Tibial nerve (tissue), 4 donors: ENCODE results near the gene ANAPC10. TPM values are rescaled to one million over a fixed set of nuclear protein-coding genes. Genes with fewer than 3 reads are reported as not detected.
A peak's percentile ranks its signal among the peaks of the same experiment; 100 is the strongest.

ENCODE experiments used
- DNase-seq, 2 donors: peaks; one replicate each; pipeline ENCODE4 v3.0.0-alpha.2; 2019; ENCODE audit warnings: low spot score in 2 of 2
- H3K27ac ChIP-seq, 4 donors: fragments of 200-600 bp; sonication (generic) in 3 of 4; one replicate each; pipeline ENCODE4 v1.5.1; 2017 to 2019; ENCODE audit warnings: mild to moderate bottlenecking in 1 of 4
- H3K27me3 ChIP-seq, 2 donors: fragments of 200-600 bp; sonication (generic) in 1 of 2; one replicate each; pipeline versions ENCODE4 v1.5.1 to v1.6.0; 2017 to 2019
- H3K36me3 ChIP-seq, 3 donors: fragments of 200-600 bp; sonication (generic); one replicate each; pipeline ENCODE4 v1.5.1; 2018 to 2019
- H3K4me1 ChIP-seq, 4 donors: fragments of 200-600 bp; sonication (generic) in 3 of 4; one replicate each; pipeline ENCODE4 v1.5.1; 2017 to 2019
- H3K4me3 ChIP-seq, 4 donors: fragments of 200-600 bp; sonication (generic) in 3 of 4; one replicate each; pipeline ENCODE4 v1.5.1; 2017 to 2019; ENCODE audit warnings: mild to moderate bottlenecking in 1 of 4, moderate library complexity in 1 of 4
- H3K9me3 ChIP-seq, 4 donors: fragments of 200-600 bp; sonication (generic) in 3 of 4; one replicate each; pipeline ENCODE4 v1.5.1; 2017 to 2019
- EP300 ChIP-seq, 2 donors: sonication (generic); formaldehyde crosslinking; IDR thresholded peaks; one replicate each; pipeline ENCODE4 v1.6.1; 2017; ENCODE audit warnings: antibody characterized with exemption in 2 of 2, mild to moderate bottlenecking in 1 of 2
- POLR2A ChIP-seq, 2 donors: fragments of 450-650 bp; IDR thresholded peaks; one replicate each; pipeline ENCODE4 v1.6.1; 2017; ENCODE audit warnings: antibody characterized with exemption in 2 of 2, mild to moderate bottlenecking in 2 of 2, moderate library complexity in 2 of 2
- WGBS, 2 donors: methylation state at CpG; one replicate each; pipeline ENCODE4 v1.1.5; 2018; 5-methylcytosine and 5-hydroxymethylcytosine counted together
- total RNA-seq, 4 donors: library from RNA; depleted of rRNA; stranded (reverse); fragments of >200 nt; gene quantifications; one replicate each; pipeline ENCODE4 v1.1.0, GENCODE V29; 2016
- TF ChIP-seq, protein P1 (sequence below), 5 experiments: fragments of 200-600 bp in 3 of 5; fragments of 450-650 bp in 2 of 5; sonication (generic) in 3 of 5; IDR thresholded peaks; one replicate each; pipeline ENCODE4 v1.5.1; 2016 to 2019; ENCODE audit warnings: antibody characterized with exemption in 5 of 5, mild to moderate bottlenecking in 3 of 5, moderate library complexity in 2 of 5

The ANAPC10 gene
- total RNA-seq, 4 donors from 2014 or later = 15.7 to 44.2 (median 21.9) TPM

DNA sequence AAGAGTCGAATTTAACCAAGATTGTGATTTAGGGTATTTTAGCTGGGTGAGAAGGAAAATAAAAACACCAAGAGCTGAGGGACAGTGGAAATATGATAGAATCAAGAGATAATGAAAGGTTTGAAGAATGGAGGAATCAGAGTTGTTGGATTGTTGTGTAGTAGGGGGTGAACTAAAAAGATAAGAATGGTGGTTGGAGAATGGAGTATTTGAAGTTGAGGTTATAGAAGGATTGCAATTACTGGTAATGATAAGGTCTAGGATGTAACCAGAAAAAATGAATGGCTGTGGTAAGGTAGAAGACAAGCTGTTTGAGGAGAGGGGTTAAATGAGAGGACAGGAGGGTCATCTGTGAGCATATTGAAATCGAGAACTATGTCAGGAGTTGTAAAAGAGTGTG is 4.6 kb upstream of the ANAPC10 start:
- Histone ChIP-seq H3K36me3 (peaks cover 0 to 32% (median 0%) of the 10 kb centered on the region in 3 donors), H3K4me1 (peaks cover 0 to 53% (median 27%) of the 10 kb centered on the region in 4 donors)
- 80 to 90% methylated on average over 2 of the region's 2 CpGs for WGBS, 2 donors

DNA sequence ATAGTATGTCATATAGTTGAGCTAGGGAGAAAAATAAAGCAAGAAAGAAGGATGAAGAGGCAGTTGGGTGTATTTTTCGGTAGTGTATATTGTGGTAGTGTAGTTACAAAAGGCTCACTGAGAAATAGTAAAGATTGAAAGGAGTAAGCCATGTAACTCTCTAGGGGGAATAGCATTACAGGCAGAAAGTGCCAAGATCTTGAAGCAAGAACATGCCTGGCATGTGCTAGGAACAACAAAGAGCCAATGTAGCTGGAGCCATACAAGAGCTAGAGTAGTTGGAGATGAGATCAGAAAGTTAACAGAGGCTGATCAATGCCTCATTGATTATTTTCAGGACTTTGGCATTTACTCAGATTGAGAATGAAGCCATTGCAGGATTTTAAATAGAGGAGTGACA is 3.1 kb upstream of the ANAPC10 start:
- Histone ChIP-seq H3K36me3 (peaks cover 0 to 18% (median 0%) of the 10 kb centered on the region in 3 donors), H3K27me3 (no peaks in the 10 kb centered on the region), H3K9me3 (no peaks in the 10 kb centered on the region), H3K4me3 (no peak overlapping the region), H3K4me1 (peaks cover 0 to 68% (median 38%) of the 10 kb centered on the region in 4 donors), H3K27ac (no peak overlapping the region)
- DNase-seq = no peak
- TF ChIP-seq POLR2A (IDR thresholded peaks at IDR 0.05) (no peak), EP300 (IDR thresholded peaks at IDR 0.05) (no peak)
- TF ChIP-seq, protein P1, sequence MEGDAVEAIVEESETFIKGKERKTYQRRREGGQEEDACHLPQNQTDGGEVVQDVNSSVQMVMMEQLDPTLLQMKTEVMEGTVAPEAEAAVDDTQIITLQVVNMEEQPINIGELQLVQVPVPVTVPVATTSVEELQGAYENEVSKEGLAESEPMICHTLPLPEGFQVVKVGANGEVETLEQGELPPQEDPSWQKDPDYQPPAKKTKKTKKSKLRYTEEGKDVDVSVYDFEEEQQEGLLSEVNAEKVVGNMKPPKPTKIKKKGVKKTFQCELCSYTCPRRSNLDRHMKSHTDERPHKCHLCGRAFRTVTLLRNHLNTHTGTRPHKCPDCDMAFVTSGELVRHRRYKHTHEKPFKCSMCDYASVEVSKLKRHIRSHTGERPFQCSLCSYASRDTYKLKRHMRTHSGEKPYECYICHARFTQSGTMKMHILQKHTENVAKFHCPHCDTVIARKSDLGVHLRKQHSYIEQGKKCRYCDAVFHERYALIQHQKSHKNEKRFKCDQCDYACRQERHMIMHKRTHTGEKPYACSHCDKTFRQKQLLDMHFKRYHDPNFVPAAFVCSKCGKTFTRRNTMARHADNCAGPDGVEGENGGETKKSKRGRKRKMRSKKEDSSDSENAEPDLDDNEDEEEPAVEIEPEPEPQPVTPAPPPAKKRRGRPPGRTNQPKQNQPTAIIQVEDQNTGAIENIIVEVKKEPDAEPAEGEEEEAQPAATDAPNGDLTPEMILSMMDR (IDR thresholded peaks at IDR 0.05) = no peak
- WGBS, 2 donors = 76 to 84% methylated on average over 1 of the region's 1 CpG

More for the DNA sequence above, 4.6 kb upstream of the ANAPC10 start:
- Histone ChIP-seq H3K27ac (no peak overlapping the region), H3K9me3 (no peaks in the 10 kb centered on the region), H3K27me3 (no peaks in the 10 kb centered on the region), H3K4me3 (no peak overlapping the region)
- TF ChIP-seq, protein P1 (IDR thresholded peaks at IDR 0.05) = no peak
- no peak for TF ChIP-seq POLR2A (IDR thresholded peaks at IDR 0.05)
- no peak for TF ChIP-seq EP300 (IDR thresholded peaks at IDR 0.05)
- DNase-seq = no peak

DNA sequence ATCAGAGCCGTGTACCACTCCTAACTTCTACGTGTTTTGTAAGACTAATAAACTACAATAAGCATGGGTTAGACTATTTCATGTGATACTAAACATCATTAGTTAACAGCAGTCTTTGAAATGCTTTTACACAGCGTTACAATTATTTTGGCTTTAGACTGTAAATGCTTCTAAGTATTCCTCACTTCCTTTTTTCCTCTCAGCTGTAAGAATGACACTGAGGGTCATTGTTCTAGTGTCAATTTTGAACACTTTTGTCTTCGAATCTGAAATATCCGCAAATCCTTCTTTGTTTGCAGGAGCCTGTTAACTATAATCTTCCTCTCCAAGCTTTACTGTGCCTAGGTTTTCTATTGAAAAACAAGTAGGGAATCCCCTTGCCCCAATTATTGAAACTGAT is 1.7 kb upstream of the ANAPC10 start:
- no peaks in the 10 kb centered on the region for H3K27me3 ChIP-seq
- TF ChIP-seq, protein P1 (IDR thresholded peaks at IDR 0.05) = no peak
- TF ChIP-seq POLR2A (IDR thresholded peaks at IDR 0.05) (no peak), EP300 (IDR thresholded peaks at IDR 0.05) (no peak)
- DNase-seq = no peak

DNA sequence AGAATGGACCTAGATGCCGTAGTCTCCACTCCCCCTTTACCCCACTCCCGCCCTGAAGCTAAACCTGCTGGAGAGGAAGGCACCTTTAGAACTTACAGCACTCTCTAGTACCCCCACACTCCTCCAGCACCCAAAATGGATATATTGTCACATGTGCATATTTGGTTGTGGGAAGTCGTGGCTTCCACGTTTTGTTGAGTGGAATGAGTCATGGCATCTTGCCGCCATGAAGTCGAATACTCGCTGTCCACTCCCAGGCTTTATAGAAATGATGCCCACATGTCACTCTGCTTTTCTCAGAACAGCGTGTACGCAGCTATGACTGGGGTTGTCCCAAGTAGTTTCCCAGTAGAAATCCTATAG is 660 bp upstream of the ANAPC10 start:
- Histone ChIP-seq H3K27me3 (no peaks in the 10 kb centered on the region), H3K4me3 (peak overlapping the region; percentile 67 to 83 (median 76)), H3K36me3 (peaks cover 0 to 21% (median 0%) of the 10 kb centered on the region in 3 donors), H3K9me3 (peaks cover 0 to 6% (median 0%) of the 10 kb centered on the region in 4 donors), H3K27ac (peak overlapping the region; percentile 70 to 97 (median 92)), H3K4me1 (peaks cover 0 to 65% (median 38%) of the 10 kb centered on the region in 4 donors)
- no peak for TF ChIP-seq EP300 (IDR thresholded peaks at IDR 0.05)
- TF ChIP-seq, protein P1 (IDR thresholded peaks at IDR 0.05) = no peak
- TF ChIP-seq POLR2A (IDR thresholded peaks at IDR 0.05) = no peak
- peak in 1 of 2 donors; percentile 34 for DNase-seq
- 0 to 1% methylated on average over 9 of the region's 9 CpGs for WGBS, 2 donors

More for the DNA sequence above, 1.7 kb upstream of the ANAPC10 start:
- Histone ChIP-seq H3K4me1 (peaks cover 0 to 73% (median 38%) of the 10 kb centered on the region in 4 donors), H3K4me3 (peak overlapping the region in 3 of 4 donors; percentile 18 to 83 (median 67)), H3K9me3 (no peaks in the 10 kb centered on the region), H3K36me3 (peaks cover 0 to 14% (median 0%) of the 10 kb centered on the region in 3 donors), H3K27ac (peak overlapping the region in 2 of 4 donors; percentile 96 to 97)
- WGBS, 2 donors = 10 to 13% methylated on average over 5 of the region's 5 CpGs

DNA sequence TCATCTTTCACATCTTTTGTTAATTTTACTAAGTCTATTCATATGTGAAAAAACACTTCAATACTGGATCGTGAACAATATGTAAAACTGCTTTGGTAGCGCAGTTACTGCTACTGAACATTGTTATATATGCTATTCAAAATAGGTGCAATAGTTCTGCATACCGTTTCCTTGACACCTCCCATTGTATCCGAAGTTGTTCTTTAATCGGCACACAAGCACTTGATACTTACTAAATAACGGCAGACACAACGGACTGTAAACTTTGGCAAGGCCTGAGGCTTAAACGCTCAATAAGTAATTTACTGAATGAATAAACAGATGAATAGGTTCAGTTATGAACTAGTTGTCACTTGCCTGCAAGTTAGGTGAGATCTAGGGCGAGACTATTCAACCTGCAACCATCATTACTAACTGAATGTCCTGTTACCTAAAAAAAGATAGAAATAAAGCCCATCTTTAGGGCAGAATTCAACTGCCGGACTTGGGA is 620 bp downstream of the ANAPC10 start:
- TF ChIP-seq POLR2A (IDR thresholded peaks at IDR 0.05) (no peak), EP300 (IDR thresholded peaks at IDR 0.05) (no peak)
- TF ChIP-seq, protein P1 (IDR thresholded peaks at IDR 0.05) = peak in 1 of 5 experiments; percentile 5
- peaks cover 0 to 54% (median 38%) of the 10 kb centered on the region in 4 donors for H3K4me1 ChIP-seq
- peak overlapping the region; percentile 67 to 83 (median 76) for H3K4me3 ChIP-seq
- 7 to 9% methylated on average over 10 of the region's 10 CpGs for WGBS, 2 donors
- H3K36me3 ChIP-seq = peaks cover 0 to 34% (median 0%) of the 10 kb centered on the region in 3 donors
- H3K27me3 ChIP-seq = no peaks in the 10 kb centered on the region
- H3K9me3 ChIP-seq = peaks cover 0 to 8% (median 0%) of the 10 kb centered on the region in 4 donors
- DNase-seq = no peak
- H3K27ac ChIP-seq = peak overlapping the region; percentile 70 to 97 (median 92)
